Naive thymus-derived CD4-positive, alpha-beta T cell (primary cell): ENCODE results near the gene KBTBD13. TPM values are rescaled to one million over a fixed set of nuclear protein-coding genes. Genes with fewer than 3 reads are reported as not detected.
"Not testable (repeated sequence)": the region's sequence is repeated elsewhere in the genome, so short reads cannot be mapped to it uniquely, and the experiment has no call there.

Experiments
- ATAC-seq: fragments of 150-1000 bp; cut with Tn5 transposase; 2 replicates; pipeline ENCODE4 v1.10.0; 2021; ENCODE audit warnings: mild to moderate bottlenecking, moderate library complexity
- CTCF ChIA-PET: fragments of 350-600 bp; sonication (Branson Sonifier 250); formaldehyde crosslinking; loops from one replicate; lab custom pipeline; 2021; ENCODE audit warnings: antibody characterized with exemption; lab: Charles Lee
- POLR2A ChIA-PET: fragments of 350-600 bp; sonication (Branson Sonifier 250); formaldehyde crosslinking; loops from one replicate; lab custom pipeline; 2021; ENCODE audit warnings: antibody characterized with exemption, inconsistent platforms; lab: Charles Lee
- DNase-seq, 9 donors: peaks; one replicate each; pipeline versions ENCODE4 v3.0.0 to v3.0.0-alpha.2; 2020 to 2022; ENCODE audit warnings: mixed read lengths in 1 of 9
- H3K27ac ChIP-seq: one replicate; pipeline ENCODE4 v1.7.0; 2013; ENCODE audit warnings: mild to moderate bottlenecking, low read depth, low read length, moderate library complexity
- H3K27me3 ChIP-seq, 2 donors: one replicate each; pipeline ENCODE4 v1.7.0; 2013; ENCODE audit warnings: low read length in 2 of 2, mild to moderate bottlenecking in 2 of 2, moderate library complexity in 2 of 2; ENCODE audit not compliant: control insufficient read depth in 2 of 2, insufficient read depth in 2 of 2
- H3K36me3 ChIP-seq, 3 experiments: 1 replicate in 2 of 3; 2 replicates in 1 of 3; pipeline ENCODE4 v1.7.0; 2013; ENCODE audit warnings: low read length in 3 of 3, mild to moderate bottlenecking in 3 of 3, moderate library complexity in 1 of 3; ENCODE audit not compliant: insufficient read depth in 3 of 3, control insufficient read depth in 2 of 3
- H3K4me1 ChIP-seq, 2 donors: one replicate each; pipeline ENCODE4 v1.7.0; 2013; ENCODE audit warnings: low read length in 2 of 2, mild to moderate bottlenecking in 2 of 2, moderate library complexity in 1 of 2; ENCODE audit not compliant: control insufficient read depth in 2 of 2, insufficient read depth in 2 of 2
- H3K4me3 ChIP-seq: 2 replicates; pipeline ENCODE4 v1.7.0; 2013; ENCODE audit warnings: mild to moderate bottlenecking, low read length
- H3K9me3 ChIP-seq, 3 experiments: 1 replicate in 2 of 3; 2 replicates in 1 of 3; pipeline ENCODE4 v1.7.0; 2013; ENCODE audit warnings: low read length in 3 of 3; ENCODE audit not compliant: control insufficient read depth in 2 of 3
- H3K27ac Mint-ChIP-seq, 9 donors: one replicate each; pipeline ENCODE4 v1.8.0; 2020 to 2022; ENCODE audit warnings: mixed read lengths in 9 of 9, mild to moderate bottlenecking in 8 of 9, moderate library complexity in 5 of 9, inconsistent platforms in 2 of 9
- H3K27me3 Mint-ChIP-seq, 5 donors: one replicate each; pipeline ENCODE4 v1.8.0; 2021 to 2022; ENCODE audit warnings: mixed read lengths in 5 of 5, mild to moderate bottlenecking in 1 of 5
- H3K36me3 Mint-ChIP-seq, 5 donors: one replicate each; pipeline ENCODE4 v1.8.0; 2020 to 2022; ENCODE audit warnings: mixed read lengths in 5 of 5, mild to moderate bottlenecking in 3 of 5, inconsistent platforms in 1 of 5
- H3K4me1 Mint-ChIP-seq, 7 donors: one replicate each; pipeline ENCODE4 v1.8.0; 2020 to 2022; ENCODE audit warnings: mixed read lengths in 7 of 7, mild to moderate bottlenecking in 3 of 7, inconsistent platforms in 1 of 7
- H3K4me3 Mint-ChIP-seq, 10 donors: one replicate each; pipeline ENCODE4 v1.8.0; 2020 to 2022; ENCODE audit warnings: mild to moderate bottlenecking in 10 of 10, mixed read lengths in 10 of 10, moderate library complexity in 6 of 10, inconsistent platforms in 2 of 10
- H3K9me3 Mint-ChIP-seq, 11 donors: one replicate each; pipeline ENCODE4 v1.8.0; 2020 to 2022; ENCODE audit warnings: mixed read lengths in 11 of 11, mild to moderate bottlenecking in 4 of 11, inconsistent platforms in 1 of 11, moderate library complexity in 1 of 11
- intact Hi-C, 2 donors: fragments of 100-400 bp; cut with micrococcal nuclease; formaldehyde crosslinking; loops; one replicate each; pipeline ENCODE4 v1.15.1; 2023
- polyA plus RNA-seq, 2 donors: library from polyadenylated mRNA; unstranded; fragments of 300-500 nt; fragmentation: Illumina TruSeq; gene quantifications; one replicate each; pipeline ENCODE4 v1.2.3, GENCODE V29; 2021
- total RNA-seq, 6 experiments: library from RNA in 5 of 6; stranded (reverse) in 5 of 6; gene quantifications; 1 replicate in 5 of 6; 2 replicates in 1 of 6; pipeline ENCODE4 v1.2.3 and lab custom pipeline; 2021 to 2026

The KBTBD13 gene
- total and polyA plus RNA-seq, 7 experiments from 2014 or later: not detected

DNA sequence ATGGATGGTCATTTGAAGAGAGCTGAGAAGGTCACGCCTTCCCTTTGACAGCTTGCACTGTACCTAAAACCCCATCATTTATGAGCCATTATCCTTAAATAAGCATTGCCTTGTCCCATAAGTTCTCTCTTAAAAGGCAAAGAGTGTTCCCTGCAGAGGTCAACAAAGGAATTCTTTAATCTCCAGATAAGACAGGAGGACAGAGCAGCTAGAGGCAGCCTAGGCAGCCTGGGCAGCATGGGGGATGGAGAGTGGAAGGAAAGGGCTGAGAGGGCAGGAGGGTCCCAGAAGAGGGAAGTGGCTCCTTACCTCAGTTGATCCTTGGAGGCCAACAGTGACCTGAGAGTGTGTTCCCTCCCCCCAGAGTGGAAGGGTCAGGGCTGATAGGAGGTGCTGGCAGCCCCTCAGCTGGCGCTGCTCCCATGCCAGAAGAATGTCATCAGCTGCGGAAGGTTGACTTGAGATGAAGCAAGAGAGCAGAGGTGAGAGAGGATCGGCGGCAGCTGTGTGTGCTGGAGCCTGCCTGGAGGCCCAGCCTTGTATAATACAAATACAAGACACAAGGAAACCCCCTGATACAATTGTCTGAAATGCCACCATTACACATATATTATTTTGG lies 12.8 kb downstream of the KBTBD13 start:
- no peak overlapping the region for H3K27ac ChIP-seq
- H3K27me3 ChIP-seq: no peaks in the 10 kb centered on the region
- ChIA-PET POLR2A (no interaction called here), CTCF (no interaction called here)
- ATAC-seq: no peak
- H3K4me3 Mint-ChIP-seq: no peak overlapping the region
- H3K4me1 Mint-ChIP-seq: peaks cover 0 to 7% (median 0%) of the 10 kb centered on the region in 7 donors
- intact Hi-C loops: no loop called here
- H3K27me3 Mint-ChIP-seq: peaks cover 0 to 3% (median 0%) of the 10 kb centered on the region in 5 donors
- no peaks in the 10 kb centered on the region for H3K9me3 Mint-ChIP-seq
- no peaks in the 10 kb centered on the region for H3K36me3 ChIP-seq
- H3K36me3 Mint-ChIP-seq: no peaks in the 10 kb centered on the region
- DNase-seq: no peak
- no peak overlapping the region for H3K27ac Mint-ChIP-seq
- no peaks in the 10 kb centered on the region for H3K9me3 ChIP-seq
- H3K4me1 ChIP-seq: no peaks in the 10 kb centered on the region
- no peak overlapping the region for H3K4me3 ChIP-seq

- intact Hi-C loops: no loop called here
- H3K4me1 Mint-ChIP-seq: peaks cover 0 to 4% (median 0%) of the 10 kb centered on the region in 7 donors
- ChIA-PET POLR2A (interaction anchor here (0.6 kb wide), 1 partner anchor 35 kb away, joined by 3 read pairs; no protein-coding TSS in a partner anchor), CTCF (no interaction called here)
- DNase-seq (no peak), ATAC-seq (no peak)
- Histone ChIP-seq H3K36me3 (peaks cover 0 to 2% (median 0%) of the 10 kb centered on the region in 3 experiments), H3K27ac (no peak overlapping the region), H3K4me1 (no peaks in the 10 kb centered on the region), H3K27me3 (no peaks in the 10 kb centered on the region), H3K4me3 (no peak overlapping the region), H3K9me3 (no peaks in the 10 kb centered on the region)
- H3K9me3 Mint-ChIP-seq: no peaks in the 10 kb centered on the region
- no peaks in the 10 kb centered on the region for H3K27me3 Mint-ChIP-seq
- peaks cover 0 to 6% (median 0%) of the 10 kb centered on the region in 5 donors for H3K36me3 Mint-ChIP-seq
- H3K27ac Mint-ChIP-seq: no peak overlapping the region
- H3K4me3 Mint-ChIP-seq: no peak overlapping the region
These were observed 15.6 kb downstream of the KBTBD13 start for GRCh38 chr15:65091946-65092770.

- no peaks in the 10 kb centered on the region for H3K9me3 ChIP-seq
- intact Hi-C loops: no loop called here
- H3K27me3 ChIP-seq: no peaks in the 10 kb centered on the region
- Mint-ChIP-seq H3K36me3 (peaks cover 2 to 15% (median 3%) of the 10 kb centered on the region in 5 donors), H3K4me1 (no peaks in the 10 kb centered on the region), H3K27me3 (no peaks in the 10 kb centered on the region), H3K27ac (peak overlapping the region in 2 of 9 donors; percentile 31 to 46), H3K4me3 (no peak overlapping the region), H3K9me3 (no peaks in the 10 kb centered on the region)
- H3K4me1 ChIP-seq: no peaks in the 10 kb centered on the region
- ATAC-seq (no peak), DNase-seq (no peak)
- H3K36me3 ChIP-seq: peaks cover 0 to 11% (median 6%) of the 10 kb centered on the region in 3 experiments
- H3K27ac ChIP-seq: no peak overlapping the region
- no peak overlapping the region for H3K4me3 ChIP-seq
- ChIA-PET CTCF (no interaction called here), POLR2A (no interaction called here)
These were observed 16.6 kb downstream of the KBTBD13 start for GRCh38 chr15:65092911-65093792.

- H3K9me3 ChIP-seq, H3K4me1 Mint-ChIP-seq, H3K27me3 ChIP-seq, H3K4me3 ChIP-seq, CTCF ChIA-PET, DNase-seq, H3K4me3 Mint-ChIP-seq, ATAC-seq, H3K4me1 ChIP-seq, H3K27ac ChIP-seq, H3K9me3 Mint-ChIP-seq, POLR2A ChIA-PET, H3K27me3 Mint-ChIP-seq, intact Hi-C loops: not testable (repeated sequence)
- Mint-ChIP-seq H3K27ac (peak overlapping the region in 1 of 9 donors; percentile 31), H3K36me3 (peaks cover 2 to 22% (median 9%) of the 10 kb centered on the region in 5 donors)
- peaks cover 0 to 18% (median 9%) of the 10 kb centered on the region in 3 experiments for H3K36me3 ChIP-seq
These were observed 17.2 kb downstream of the KBTBD13 start for GRCh38 chr15:65093793-65094170.

- H3K4me1 Mint-ChIP-seq: no peaks in the 10 kb centered on the region
- no peaks in the 10 kb centered on the region for H3K27me3 Mint-ChIP-seq
- no peak for DNase-seq
- peaks cover 2 to 25% (median 12%) of the 10 kb centered on the region in 5 donors for H3K36me3 Mint-ChIP-seq
- POLR2A ChIA-PET: no interaction called here
- no peaks in the 10 kb centered on the region for H3K9me3 ChIP-seq
- intact Hi-C loops: no loop called here
- H3K9me3 Mint-ChIP-seq: no peaks in the 10 kb centered on the region
- CTCF ChIA-PET: no interaction called here
- ATAC-seq: no peak
- H3K27me3 ChIP-seq: no peaks in the 10 kb centered on the region
- H3K36me3 ChIP-seq: peaks cover 0 to 24% (median 9%) of the 10 kb centered on the region in 3 experiments
- H3K4me3 ChIP-seq: no peak overlapping the region
- H3K4me3 Mint-ChIP-seq: no peak overlapping the region
- H3K4me1 ChIP-seq: no peaks in the 10 kb centered on the region
- no peak overlapping the region for H3K27ac ChIP-seq
- H3K27ac Mint-ChIP-seq: no peak overlapping the region
These were observed 17.9 kb downstream of the KBTBD13 start for GRCh38 chr15:65094294-65094995.
